ENCODE results near the gene RAE1.

DNA sequence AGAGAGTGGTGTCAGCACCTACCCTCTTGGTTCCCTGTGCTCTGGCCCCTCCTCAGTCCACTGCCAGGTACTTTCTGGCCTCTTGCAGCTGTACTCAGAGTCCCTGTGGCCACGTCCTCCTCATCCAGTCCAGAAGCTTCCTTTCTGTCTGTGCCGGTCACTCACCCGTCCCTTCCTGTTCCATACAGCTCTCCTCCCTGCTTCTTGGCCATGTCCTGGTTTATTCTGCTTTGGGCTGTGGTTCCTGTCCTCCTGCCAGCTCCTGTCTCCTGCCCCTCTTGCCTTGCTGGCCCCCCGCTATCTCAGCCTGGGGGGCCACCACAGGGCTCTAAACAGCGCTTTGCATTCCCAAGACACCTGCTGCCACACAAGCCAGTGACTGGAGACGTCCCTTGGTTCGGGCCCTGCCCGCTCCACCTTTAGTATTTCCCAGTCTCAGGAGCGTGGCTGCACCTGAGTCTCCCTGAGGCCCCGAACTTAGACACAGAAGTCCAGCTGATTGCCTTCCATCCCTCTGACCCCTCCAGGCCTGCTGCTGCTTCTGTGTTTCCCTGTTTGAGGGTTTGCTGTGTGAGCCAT is 24.7 kb downstream of the RAE1 start:
- no peak for TF ChIP-seq POLR2A (IDR thresholded peaks at IDR 0.05)
- TF ChIP-seq, protein P1, sequence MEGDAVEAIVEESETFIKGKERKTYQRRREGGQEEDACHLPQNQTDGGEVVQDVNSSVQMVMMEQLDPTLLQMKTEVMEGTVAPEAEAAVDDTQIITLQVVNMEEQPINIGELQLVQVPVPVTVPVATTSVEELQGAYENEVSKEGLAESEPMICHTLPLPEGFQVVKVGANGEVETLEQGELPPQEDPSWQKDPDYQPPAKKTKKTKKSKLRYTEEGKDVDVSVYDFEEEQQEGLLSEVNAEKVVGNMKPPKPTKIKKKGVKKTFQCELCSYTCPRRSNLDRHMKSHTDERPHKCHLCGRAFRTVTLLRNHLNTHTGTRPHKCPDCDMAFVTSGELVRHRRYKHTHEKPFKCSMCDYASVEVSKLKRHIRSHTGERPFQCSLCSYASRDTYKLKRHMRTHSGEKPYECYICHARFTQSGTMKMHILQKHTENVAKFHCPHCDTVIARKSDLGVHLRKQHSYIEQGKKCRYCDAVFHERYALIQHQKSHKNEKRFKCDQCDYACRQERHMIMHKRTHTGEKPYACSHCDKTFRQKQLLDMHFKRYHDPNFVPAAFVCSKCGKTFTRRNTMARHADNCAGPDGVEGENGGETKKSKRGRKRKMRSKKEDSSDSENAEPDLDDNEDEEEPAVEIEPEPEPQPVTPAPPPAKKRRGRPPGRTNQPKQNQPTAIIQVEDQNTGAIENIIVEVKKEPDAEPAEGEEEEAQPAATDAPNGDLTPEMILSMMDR (IDR thresholded peaks at IDR 0.05), result no peak
